HCT116 (cell line): ENCODE results near the gene ZFP57. TPM values are rescaled to one million over a fixed set of nuclear protein-coding genes. Genes with fewer than 3 reads are reported as not detected.

Experiments used
- ATAC-seq: fragments of 200-7000 bp; cut with Tn5 transposase; 2 replicates; pipeline ENCODE4 v1.9.1; 2020; ENCODE audit warnings: mild to moderate bottlenecking, moderate library complexity
- BruUV-seq: library from RNA; stranded (reverse); fragments of 400-500 nt; replicated peaks from 2 replicates; lab custom pipeline; 2021; lab: Mats Ljungman, UMichigan
- CTCF ChIA-PET: fragments of 300-600 bp; sonication (Branson Sonifier 250); formaldehyde crosslinking; loops from one replicate; lab custom pipeline; 2021; ENCODE audit warnings: antibody characterized with exemption; lab: Charles Lee
- POLR2A ChIA-PET: fragments of 300-600, 350-600 bp; sonication (Branson Sonifier 250); formaldehyde crosslinking; loops from one replicate; lab custom pipeline; 2021; ENCODE audit warnings: antibody characterized with exemption; lab: Charles Lee
- RAD21 ChIA-PET, 2 experiments: fragments of 300-600 bp; sonication (Branson Sonifier 250); formaldehyde crosslinking; loops; one replicate each; lab custom pipeline; 2023; ENCODE audit warnings: low total read pairs in 2 of 2; ENCODE audit not compliant: uncharacterized antibody in 2 of 2, unreplicated experiment in 2 of 2, low non-redundant PET in 1 of 2; lab: Charles Lee
- DNase-seq: peaks from one replicate; pipeline ENCODE4 v3.0.0-alpha.2; 2010; ENCODE audit warnings: low read depth, low spot score
- H2AFZ ChIP-seq: fragments of 200-600 bp; shearing (Covaris generic), sonication (generic); 2 replicates; pipeline ENCODE4 v1.6.1; 2017; ENCODE audit warnings: low read depth, mixed run types, mixed read lengths, antibody characterized with exemption, low read length; ENCODE audit not compliant: poor library complexity, severe bottlenecking
- H3K27ac ChIP-seq: 2 replicates; pipeline ENCODE4 v1.5.1; 2012; ENCODE audit warnings: low read depth, low read length
- H3K27me3 ChIP-seq: fragments of 200-600 bp; sonication (generic); 2 replicates; pipeline ENCODE4 v1.6.1; 2016; ENCODE audit warnings: mixed run types, low read length, mixed read lengths; ENCODE audit not compliant: insufficient read depth
- H3K36me3 ChIP-seq, 2 experiments: fragments of 200-500 bp in 1 of 2; fragments of 200-600 bp in 1 of 2; sonication (Bioruptor generic) in 1 of 2; sonication (generic) in 1 of 2; 2 replicates each; pipeline versions ENCODE4 v1.5.1 to v1.6.1; 2014 to 2016; ENCODE audit warnings: low read length in 2 of 2, inconsistent platforms in 1 of 2, mixed read lengths in 1 of 2, mixed run types in 1 of 2; ENCODE audit not compliant: insufficient read depth in 2 of 2, control insufficient read depth in 1 of 2
- H3K4me1 ChIP-seq, 2 experiments: fragments of 200-600 bp in 1 of 2; sonication (generic) in 1 of 2; 2 replicates each; pipeline versions ENCODE4 v1.5.1 to v1.6.1; 2012 to 2017; ENCODE audit warnings: low read length in 2 of 2, inconsistent platforms in 1 of 2, mild to moderate bottlenecking in 1 of 2, mixed read lengths in 1 of 2, mixed run types in 1 of 2, moderate library complexity in 1 of 2; ENCODE audit not compliant: insufficient read depth in 2 of 2, control insufficient read depth in 1 of 2
- H3K4me2 ChIP-seq: fragments of 200-600 bp; sonication (generic); 2 replicates; pipeline ENCODE4 v1.6.1; 2017; ENCODE audit warnings: mixed run types, low read length, mixed read lengths
- H3K4me3 ChIP-seq, 2 experiments: fragments of 200-600 bp in 1 of 2; sonication (generic) in 1 of 2; replicated peaks in 1 of 2; 2 replicates each; pipeline ENCODE4 v1.5.1; 2011 to 2016; ENCODE audit warnings: low read length in 2 of 2, control low read depth in 1 of 2, low read depth in 1 of 2, mild to moderate bottlenecking in 1 of 2, mixed read lengths in 1 of 2, mixed run types in 1 of 2
- H3K79me2 ChIP-seq: fragments of 200-600 bp; sonication (generic); 2 replicates; pipeline ENCODE4 v1.6.1; 2017; ENCODE audit warnings: mild to moderate bottlenecking, mixed run types, low read length, moderate library complexity, mixed read lengths; ENCODE audit not compliant: insufficient read depth
- H3K9ac ChIP-seq: fragments of 200-600 bp; sonication (generic); 2 replicates; pipeline ENCODE4 v1.6.1; 2016; ENCODE audit warnings: low read length, mixed read lengths
- H3K9me2 ChIP-seq: fragments of 200-600 bp; sonication (generic), shearing (Covaris generic); 2 replicates; pipeline ENCODE4 v1.6.1; 2017; ENCODE audit warnings: mixed run types, mild to moderate bottlenecking, moderate library complexity; ENCODE audit not compliant: insufficient read depth
- H3K9me3 ChIP-seq, 2 experiments: fragments of 200-500 bp in 1 of 2; fragments of 200-600 bp in 1 of 2; sonication (Bioruptor generic) in 1 of 2; sonication (generic) in 1 of 2; 2 replicates each; pipeline ENCODE4 v1.6.1; 2014 to 2017; ENCODE audit warnings: low read length in 2 of 2, mixed read lengths in 2 of 2, inconsistent platforms in 1 of 2, low read depth in 1 of 2, mild to moderate bottlenecking in 1 of 2, mixed run types in 1 of 2, moderate library complexity in 1 of 2; ENCODE audit not compliant: control insufficient read depth in 1 of 2, insufficient read depth in 1 of 2
- H4K20me1 ChIP-seq: fragments of 200-600 bp; sonication (generic), shearing (Covaris generic); 2 replicates; pipeline ENCODE4 v1.6.1; 2017; ENCODE audit warnings: mixed run types, mild to moderate bottlenecking, moderate library complexity; ENCODE audit not compliant: insufficient read depth
- CEBPB ChIP-seq: IDR thresholded peaks from 2 replicates; pipeline ENCODE4 v1.6.1; 2012; ENCODE audit warnings: low read depth
- ELF1 ChIP-seq: IDR thresholded peaks from 2 replicates; pipeline ENCODE4 v1.6.1; 2012; ENCODE audit warnings: low read depth, borderline replicate concordance
- EZH2 ChIP-seq: fragments of 200-600 bp; sonication (generic); IDR thresholded peaks from 2 replicates; pipeline ENCODE4 v1.6.1; 2017; ENCODE audit warnings: antibody characterized with exemption, mixed run types
- EZH2phosphoT487 ChIP-seq: fragments of 200-600 bp; IDR thresholded peaks from 2 replicates; pipeline ENCODE4 v1.6.1; 2018; ENCODE audit warnings: antibody characterized with exemption, borderline replicate concordance
- FOSL1 ChIP-seq: IDR thresholded peaks from 2 replicates; pipeline ENCODE4 v1.6.1; 2012; ENCODE audit warnings: low read depth
- POLR2AphosphoS5 ChIP-seq: IDR thresholded peaks from 2 replicates; pipeline ENCODE4 v1.6.1; 2011; ENCODE audit warnings: mild to moderate bottlenecking, low read depth, low read length, moderate library complexity
- RAD21 ChIP-seq: IDR thresholded peaks from 2 replicates; pipeline ENCODE4 v1.6.1; 2012; ENCODE audit warnings: low read depth, mild to moderate bottlenecking
- SP1 ChIP-seq: IDR thresholded peaks from 2 replicates; pipeline ENCODE4 v1.6.1; 2012; ENCODE audit warnings: low read depth
- SRF ChIP-seq: IDR thresholded peaks from 2 replicates; pipeline ENCODE4 v1.6.1; 2012; ENCODE audit warnings: low read depth
- TCF7L2 ChIP-seq: IDR thresholded peaks from 2 replicates; pipeline ENCODE4 v1.7.0; 2011; ENCODE audit warnings: borderline replicate concordance, inconsistent platforms; ENCODE audit not compliant: insufficient read depth, insufficient read length; ENCODE audit errors: extremely low read depth
- ZFX ChIP-seq: fragments of 450-650 bp; IDR thresholded peaks from 2 replicates; pipeline ENCODE4 v1.6.1; 2017
- ZNF274 ChIP-seq: fragments of 200-500 bp; sonication (Bioruptor generic); IDR thresholded peaks from 2 replicates; pipeline ENCODE4 v1.6.1; 2014; ENCODE audit warnings: mild to moderate bottlenecking, low read depth, low read length, inconsistent platforms
- intact Hi-C: fragments of 100-400 bp; cut with micrococcal nuclease; formaldehyde crosslinking; loops from 2 replicates; pipeline ENCODE4 v1.10.0; 2022
- total RNA-seq: library from RNA; stranded (reverse); gene quantifications from one replicate; pipeline ENCODE4 v1.2.1, GENCODE V29; 2021; ENCODE audit not compliant: unreplicated experiment
- TF ChIP-seq, protein P1 (sequence below): IDR thresholded peaks from 2 replicates; pipeline ENCODE4 v1.6.1; 2012
- TF ChIP-seq, protein P2 (sequence below): IDR thresholded peaks from 2 replicates; pipeline ENCODE4 v1.6.1; 2012
- TF ChIP-seq, protein P3 (sequence below): IDR thresholded peaks from 2 replicates; pipeline ENCODE4 v1.6.1; 2012; ENCODE audit warnings: low read depth

Gene ZFP57
- total RNA-seq, 1 experiment from 2014 or later = not detected

DNA sequence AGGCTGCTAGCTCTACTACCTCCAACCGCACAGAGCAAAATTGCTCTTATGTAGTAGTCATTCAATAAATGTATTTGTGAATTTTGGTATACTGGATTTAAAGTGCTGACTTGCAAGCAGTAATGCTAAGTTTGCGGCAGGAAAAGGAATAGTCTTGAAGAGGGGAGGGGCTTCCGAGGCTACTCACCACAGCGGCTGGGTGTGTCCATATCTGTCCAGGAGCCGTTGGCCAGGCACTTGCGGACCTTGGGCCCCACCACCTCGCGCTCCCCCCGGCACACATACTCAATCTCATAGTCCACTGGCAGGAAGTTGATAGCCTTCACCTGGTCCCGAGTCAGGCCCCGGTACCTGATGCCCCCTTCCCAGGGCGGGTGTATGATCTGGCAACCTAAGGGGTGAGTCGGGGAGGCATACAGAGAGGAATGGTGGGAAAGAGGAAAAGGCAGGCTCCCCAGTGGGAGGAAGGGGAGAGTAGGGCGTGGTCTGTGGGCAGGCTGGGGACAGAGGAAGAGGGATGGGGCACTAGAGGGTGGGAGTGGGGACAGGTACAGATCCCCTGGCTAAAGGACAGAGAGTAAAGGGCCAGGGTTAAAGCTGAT lies 49.6 kb downstream of the ZFP57 start:
- no peaks in the 10 kb centered on the region for H3K9me3 ChIP-seq
- peak overlapping the region; percentile 94 for H3K4me2 ChIP-seq
- H2AFZ ChIP-seq = no peak overlapping the region
- no peak for ATAC-seq
- ChIA-PET CTCF (no interaction called here), RAD21 (no interaction called here), POLR2A (no interaction called here)
- no peaks in the 10 kb centered on the region for H3K27me3 ChIP-seq
- no peak overlapping the region for H3K27ac ChIP-seq
- no peak overlapping the region for H3K9ac ChIP-seq
- DNase-seq = no peak
- TF ChIP-seq SRF (no peak), ELF1 (no peak), FOSL1 (no peak), RAD21 (no peak), CEBPB (no peak), ZNF274 (no peak), EZH2 (no peak)
- TF ChIP-seq, protein P1, sequence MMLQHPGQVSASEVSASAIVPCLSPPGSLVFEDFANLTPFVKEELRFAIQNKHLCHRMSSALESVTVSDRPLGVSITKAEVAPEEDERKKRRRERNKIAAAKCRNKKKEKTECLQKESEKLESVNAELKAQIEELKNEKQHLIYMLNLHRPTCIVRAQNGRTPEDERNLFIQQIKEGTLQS = no peak
- TF ChIP-seq, protein P2, sequence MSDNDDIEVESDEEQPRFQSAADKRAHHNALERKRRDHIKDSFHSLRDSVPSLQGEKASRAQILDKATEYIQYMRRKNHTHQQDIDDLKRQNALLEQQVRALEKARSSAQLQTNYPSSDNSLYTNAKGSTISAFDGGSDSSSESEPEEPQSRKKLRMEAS = no peak
- H4K20me1 ChIP-seq = no peaks in the 10 kb centered on the region
- no peaks in the 10 kb centered on the region for H3K9me2 ChIP-seq
- H3K4me3 ChIP-seq = peak overlapping the region; percentile 60 to 75
- peaks cover 7 to 22% of the 10 kb centered on the region in 2 experiments for H3K4me1 ChIP-seq
- 0 out of 4 replicates have a peak, but pooled peaks cover 0 to 2% of the 10 kb centered on the region in 2 experiments for H3K36me3 ChIP-seq
- intact Hi-C loops = no loop called here
- BruUV-seq = no TSS peak
- H3K79me2 ChIP-seq = no peaks in the 10 kb centered on the region

DNA sequence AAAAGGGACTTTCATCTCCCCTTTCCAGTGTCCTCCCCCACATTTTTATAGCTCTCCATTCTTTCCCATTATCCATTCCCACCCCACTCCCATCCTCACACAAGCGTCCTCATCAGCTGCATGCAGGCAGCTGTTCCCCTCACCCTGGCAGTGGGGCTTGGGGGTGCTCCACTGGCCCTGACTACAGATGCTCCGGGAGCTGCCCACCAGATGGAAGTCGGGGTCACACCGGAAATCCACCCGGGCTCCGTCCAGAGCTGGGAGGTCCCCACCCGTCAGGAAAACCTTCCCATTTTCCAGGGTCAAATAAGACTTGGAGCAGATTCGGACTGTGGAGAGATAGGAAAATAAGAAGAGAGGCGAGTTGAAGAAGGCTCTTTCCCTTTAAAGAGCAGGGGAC lies 50.6 kb downstream of the ZFP57 start:
- H3K79me2 ChIP-seq = no peaks in the 10 kb centered on the region
- no peaks in the 10 kb centered on the region for H4K20me1 ChIP-seq
- no peaks in the 10 kb centered on the region for H3K9me3 ChIP-seq
- no peak overlapping the region for H3K27ac ChIP-seq
- intact Hi-C loops = no loop called here
- H3K27me3 ChIP-seq = no peaks in the 10 kb centered on the region
- no TSS peak for BruUV-seq
- RAD21 ChIA-PET = interaction anchor here in 1 of 2 experiments (0.6 kb wide), 1 partner anchor 29 kb away, joined by 4 read pairs; no protein-coding TSS in a partner anchor
- DNase-seq (no peak), ATAC-seq (no peak)
- H3K4me3 ChIP-seq = no peak overlapping the region
- CTCF ChIA-PET = interaction anchor here (1.2 kb wide), 1 partner anchor 23 kb away, joined by 3 read pairs; no protein-coding TSS in a partner anchor
- H3K9ac ChIP-seq = no peak overlapping the region
- peaks cover 7 to 22% of the 10 kb centered on the region in 2 experiments for H3K4me1 ChIP-seq
- no peak overlapping the region for H3K4me2 ChIP-seq
- 0 out of 4 replicates have a peak, but pooled peaks cover 0 to 2% of the 10 kb centered on the region in 2 experiments for H3K36me3 ChIP-seq
- H2AFZ ChIP-seq = no peak overlapping the region
- H3K9me2 ChIP-seq = no peaks in the 10 kb centered on the region
- POLR2A ChIA-PET = no interaction called here
- TF ChIP-seq FOSL1 = no peak
- no peak for TF ChIP-seq POLR2AphosphoS5
- TF ChIP-seq, protein P3, sequence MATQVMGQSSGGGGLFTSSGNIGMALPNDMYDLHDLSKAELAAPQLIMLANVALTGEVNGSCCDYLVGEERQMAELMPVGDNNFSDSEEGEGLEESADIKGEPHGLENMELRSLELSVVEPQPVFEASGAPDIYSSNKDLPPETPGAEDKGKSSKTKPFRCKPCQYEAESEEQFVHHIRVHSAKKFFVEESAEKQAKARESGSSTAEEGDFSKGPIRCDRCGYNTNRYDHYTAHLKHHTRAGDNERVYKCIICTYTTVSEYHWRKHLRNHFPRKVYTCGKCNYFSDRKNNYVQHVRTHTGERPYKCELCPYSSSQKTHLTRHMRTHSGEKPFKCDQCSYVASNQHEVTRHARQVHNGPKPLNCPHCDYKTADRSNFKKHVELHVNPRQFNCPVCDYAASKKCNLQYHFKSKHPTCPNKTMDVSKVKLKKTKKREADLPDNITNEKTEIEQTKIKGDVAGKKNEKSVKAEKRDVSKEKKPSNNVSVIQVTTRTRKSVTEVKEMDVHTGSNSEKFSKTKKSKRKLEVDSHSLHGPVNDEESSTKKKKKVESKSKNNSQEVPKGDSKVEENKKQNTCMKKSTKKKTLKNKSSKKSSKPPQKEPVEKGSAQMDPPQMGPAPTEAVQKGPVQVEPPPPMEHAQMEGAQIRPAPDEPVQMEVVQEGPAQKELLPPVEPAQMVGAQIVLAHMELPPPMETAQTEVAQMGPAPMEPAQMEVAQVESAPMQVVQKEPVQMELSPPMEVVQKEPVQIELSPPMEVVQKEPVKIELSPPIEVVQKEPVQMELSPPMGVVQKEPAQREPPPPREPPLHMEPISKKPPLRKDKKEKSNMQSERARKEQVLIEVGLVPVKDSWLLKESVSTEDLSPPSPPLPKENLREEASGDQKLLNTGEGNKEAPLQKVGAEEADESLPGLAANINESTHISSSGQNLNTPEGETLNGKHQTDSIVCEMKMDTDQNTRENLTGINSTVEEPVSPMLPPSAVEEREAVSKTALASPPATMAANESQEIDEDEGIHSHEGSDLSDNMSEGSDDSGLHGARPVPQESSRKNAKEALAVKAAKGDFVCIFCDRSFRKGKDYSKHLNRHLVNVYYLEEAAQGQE = no peak
- TF ChIP-seq RAD21 = no peak
- TF ChIP-seq, protein P1 = no peak
- no peak for TF ChIP-seq SP1
- TF ChIP-seq ZFX = no peak
- TF ChIP-seq TCF7L2 = no peak
- TF ChIP-seq EZH2phosphoT487 = no peak
